ENCODE measurements around the gene NISCH.

NISCH gene

GRCh38 chr3:52447512-52448355 lies 7.7 kb upstream of the NISCH start:
- no peak for DNase-seq

GRCh38 chr3:52450489-52451236 lies 4.7 kb upstream of the NISCH start:
- DNase-seq = no peak

DNA sequence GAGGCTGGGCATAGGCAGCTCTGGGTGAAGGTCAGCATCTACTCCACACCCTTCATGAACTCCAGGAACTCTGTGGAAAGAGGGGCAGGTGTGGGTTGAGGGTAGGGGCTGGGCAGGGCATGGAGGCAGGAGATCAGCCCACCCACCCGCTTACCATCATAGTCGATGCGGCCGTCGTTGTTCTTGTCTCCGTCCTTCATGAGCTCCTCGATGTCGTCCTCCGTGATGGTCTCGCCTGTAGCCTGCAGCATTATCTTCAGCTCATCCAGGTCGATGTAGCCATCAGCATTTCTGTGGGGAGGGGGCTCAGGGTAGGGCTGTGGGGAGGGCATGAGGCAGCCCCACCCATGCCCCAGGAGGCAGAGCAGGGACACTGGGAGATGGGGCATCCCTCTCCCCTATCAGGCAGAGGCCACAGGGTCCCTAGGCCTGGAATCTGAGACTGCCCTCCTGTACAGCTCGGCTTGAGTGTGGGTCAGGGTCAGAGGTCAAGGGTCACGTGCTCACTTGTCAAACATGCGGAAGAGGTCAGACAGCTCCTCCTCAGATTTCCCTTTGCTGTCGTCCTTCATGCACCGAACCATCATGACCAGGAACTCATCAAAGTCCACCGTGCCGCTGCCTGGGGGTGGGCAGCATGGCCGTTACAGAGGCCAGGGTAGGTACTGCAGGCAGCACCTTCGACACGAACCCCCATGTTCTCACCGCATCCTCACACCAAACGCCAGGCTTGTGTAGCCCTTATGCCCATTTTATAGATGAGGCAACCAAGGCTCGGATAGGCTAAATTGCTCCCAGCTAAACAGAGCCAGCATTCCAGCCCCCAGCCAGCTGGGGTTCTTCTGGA lies 3.9 kb upstream of the NISCH start:
- no peak for DNase-seq

- no peak for DNase-seq
Measured at GRCh38 chr3:52452126-52452525, 3.3 kb upstream of the NISCH start.

DNA sequence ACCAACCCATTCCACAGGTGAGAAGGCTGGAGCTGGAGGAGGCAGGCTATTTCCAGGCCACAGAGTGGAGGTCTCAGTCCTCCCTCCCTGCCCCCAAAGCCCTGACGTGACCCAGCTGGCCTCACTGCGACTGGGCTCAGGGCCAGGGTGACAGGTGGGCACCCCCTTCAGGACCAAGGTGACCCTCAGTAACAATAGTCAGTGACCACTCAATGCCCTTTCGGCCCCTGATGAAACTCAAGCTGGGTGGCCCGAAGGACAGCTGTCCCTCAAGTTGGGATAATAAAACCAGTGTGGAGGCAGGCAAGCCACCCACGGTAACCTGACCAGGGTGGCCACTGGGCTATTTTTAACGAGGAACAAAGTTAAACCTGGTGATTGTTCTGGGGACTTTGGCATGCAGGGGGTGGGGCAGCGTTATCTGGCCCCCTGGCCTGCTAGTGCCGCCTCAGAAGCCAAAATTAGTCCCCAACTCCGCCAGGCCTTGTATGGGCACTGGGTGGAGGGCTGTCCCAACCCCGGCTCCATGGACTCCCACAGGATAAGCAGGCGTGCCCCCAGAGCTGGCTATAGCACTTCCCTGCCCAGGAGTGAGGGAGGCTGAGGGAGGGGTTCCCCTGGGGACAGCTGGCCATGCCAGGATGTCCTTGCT lies 2.7 kb upstream of the NISCH start:
- DNase-seq = no peak

GRCh38 chr3:52453496-52454249 lies 1.7 kb upstream of the NISCH start, which contains the start of gene TNNC1:
TNNC1 (minus strand) TSS chr3:52454041; CDS start chr3:52454015, 26 bp downstream.
- DNase-seq = no peak

DNA sequence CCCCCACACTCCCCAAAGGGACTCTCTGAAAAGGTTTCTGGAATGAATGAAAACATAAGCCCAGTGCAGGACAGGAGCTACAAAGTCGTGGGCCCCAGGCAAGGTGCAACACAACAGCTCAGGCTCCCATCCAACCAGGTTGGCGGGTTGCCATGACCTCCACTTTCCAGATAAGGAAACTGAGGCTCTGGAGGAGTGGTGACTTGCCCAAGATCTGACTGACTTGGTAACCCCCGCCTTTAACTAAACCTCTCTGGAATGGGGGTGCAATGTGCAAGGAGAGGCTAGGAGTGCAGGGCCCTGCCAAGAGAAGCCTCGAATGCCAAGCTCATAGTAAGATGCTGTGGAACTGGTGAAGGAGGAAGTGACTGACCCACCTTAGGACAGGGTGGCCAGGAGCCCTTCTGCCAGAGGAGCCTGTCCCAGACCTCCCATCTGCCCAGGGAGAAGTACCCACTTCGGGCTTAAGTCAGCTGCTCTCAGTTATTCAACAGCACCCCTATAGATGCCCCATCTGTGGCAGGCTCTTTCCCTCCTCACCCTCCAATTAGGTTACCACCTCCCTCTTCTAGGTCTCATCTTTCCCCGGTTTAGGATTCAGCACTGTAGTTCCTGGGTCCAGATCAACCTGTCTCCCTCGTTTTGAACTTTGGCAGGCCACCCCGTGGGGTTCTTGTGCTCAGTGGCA lies 1.0 kb upstream of the NISCH start:
- no peak for DNase-seq

DNA sequence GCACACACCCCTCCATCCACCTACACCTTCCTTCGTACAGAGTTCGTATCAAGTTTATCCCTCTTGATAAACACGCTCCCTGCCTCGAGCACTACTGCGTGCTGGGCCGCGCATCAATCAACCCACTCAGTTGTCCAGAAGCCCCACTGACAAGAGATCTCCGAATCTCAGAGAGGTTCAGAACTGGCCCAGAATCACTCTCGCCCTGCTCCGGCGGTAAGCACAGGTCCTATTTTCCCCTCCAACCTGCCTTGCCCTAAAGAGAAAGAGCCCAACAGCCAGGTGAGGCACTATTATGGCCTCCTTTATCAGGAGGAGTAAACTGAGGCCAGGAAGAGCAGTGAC lies 494 bp upstream of the NISCH start:
- no peak for DNase-seq

DNA sequence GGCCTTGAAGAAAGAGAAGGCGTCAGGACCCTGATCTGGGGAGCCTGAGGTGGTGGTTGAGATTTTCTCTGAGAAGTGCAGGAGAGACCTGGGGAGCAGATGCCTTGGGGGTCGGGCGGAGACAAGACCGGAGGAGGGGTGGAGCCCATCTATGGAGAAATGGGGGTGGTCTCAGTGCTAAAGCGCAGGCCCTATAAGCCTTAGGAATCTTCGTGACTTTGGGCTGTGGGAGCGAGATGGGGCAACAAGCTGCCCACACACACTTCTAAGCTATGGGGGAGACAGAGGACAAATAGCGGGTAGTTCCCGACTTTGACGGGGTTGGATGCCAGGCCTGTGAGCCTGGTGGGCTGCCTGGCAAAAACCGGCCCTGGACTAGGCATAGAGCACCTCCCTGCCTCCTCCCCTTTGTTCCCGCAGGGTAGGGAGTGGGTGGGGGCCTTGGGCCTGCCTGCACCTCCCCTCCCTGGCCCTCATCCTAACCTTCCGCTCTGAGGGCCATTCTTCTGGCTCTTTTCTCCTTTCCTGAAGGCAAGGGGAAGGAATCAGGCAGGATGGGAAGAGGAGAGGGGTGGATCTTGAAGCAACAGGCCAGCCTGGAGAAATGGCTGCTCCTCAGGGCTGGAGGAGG lies 880 bp downstream of the NISCH start:
- DNase-seq = no peak

- no peak for DNase-seq
Measured at GRCh38 chr3:52456800-52457183, 1.4 kb downstream of the NISCH start.

DNA sequence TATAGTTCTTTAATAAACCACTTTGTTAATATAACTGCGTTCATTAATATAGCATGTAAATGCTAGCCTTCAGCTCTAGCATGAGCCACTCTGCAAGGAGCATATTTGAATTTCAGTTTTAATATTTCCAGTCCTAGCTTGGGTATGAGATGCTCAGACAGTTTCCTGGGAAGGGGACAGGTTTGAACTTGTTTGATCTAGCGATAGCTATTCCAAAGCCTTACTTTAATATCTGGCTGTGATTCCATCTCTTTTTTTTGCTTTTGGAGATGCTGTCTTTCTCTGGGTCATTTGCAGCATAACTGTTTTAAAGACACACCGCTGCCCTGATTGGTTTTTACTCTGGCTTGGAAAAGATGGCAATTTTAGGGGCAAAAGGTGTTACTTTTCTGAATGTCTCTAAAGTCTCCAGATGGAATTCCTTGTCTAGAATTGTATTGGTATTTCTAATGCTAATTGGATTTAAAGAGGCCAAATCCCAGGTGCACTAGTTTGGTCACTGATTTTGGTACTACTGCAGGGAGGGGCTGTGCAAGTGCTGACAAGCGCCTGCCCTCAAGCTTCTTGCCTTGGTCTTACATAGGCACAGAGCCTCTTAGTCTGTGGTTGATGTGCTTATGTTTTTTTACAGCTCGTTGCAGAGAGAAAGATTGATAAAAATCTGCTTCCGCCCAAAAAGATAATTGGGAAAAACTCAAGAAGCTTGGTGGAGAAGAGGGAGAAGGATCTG lies 2.8 kb downstream of the NISCH start:
- DNase-seq = no peak

- no peak for DNase-seq
Measured at GRCh38 chr3:52458770-52459545, 3.6 kb downstream of the NISCH start.

- no peak for DNase-seq
Measured at GRCh38 chr3:52461874-52462273, 6.5 kb downstream of the NISCH start.

DNA sequence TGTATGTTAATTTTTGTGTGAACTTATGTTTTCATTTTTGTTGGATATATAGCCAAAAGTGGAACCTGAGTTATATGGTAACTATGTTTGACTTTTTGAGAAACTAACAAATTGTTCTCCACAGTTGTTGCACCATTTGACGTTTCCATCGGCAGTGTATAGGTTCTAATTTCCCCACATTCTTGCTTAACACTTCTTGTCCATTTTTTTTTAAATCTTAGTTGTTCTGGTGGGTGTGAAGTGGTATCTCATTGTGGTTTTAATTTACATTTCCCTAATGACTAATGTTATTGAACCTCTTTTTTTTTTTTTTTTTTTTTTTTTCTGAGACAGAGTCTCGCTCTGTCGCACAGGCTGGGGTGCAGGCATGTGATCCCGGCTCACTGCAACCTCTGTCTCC lies 8.0 kb downstream of the NISCH start:
- DNase-seq = no peak

GRCh38 chr3:52468336-52468735 lies 12.9 kb downstream of the NISCH start:
- DNase-seq = no peak

DNA sequence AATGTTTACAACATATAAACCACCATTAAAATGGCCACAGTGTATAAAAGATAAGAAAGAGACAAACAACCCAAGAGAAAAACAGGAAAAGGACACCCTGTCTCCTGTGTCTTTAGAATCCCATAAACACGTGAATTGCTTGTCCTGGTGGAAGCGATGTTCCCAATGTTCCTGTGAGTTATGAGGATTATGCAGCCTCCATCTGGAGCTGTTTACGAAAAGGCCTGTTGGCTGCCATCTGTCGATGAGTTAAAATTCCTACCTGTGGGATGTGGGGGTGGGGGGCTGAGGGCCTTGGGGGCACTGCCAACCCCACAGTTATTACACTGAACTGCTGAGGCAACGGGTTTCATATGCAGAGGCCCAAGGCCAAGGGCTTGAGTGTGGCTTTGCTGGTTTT lies 13.6 kb downstream of the NISCH start:
- DNase-seq = no peak

DNA sequence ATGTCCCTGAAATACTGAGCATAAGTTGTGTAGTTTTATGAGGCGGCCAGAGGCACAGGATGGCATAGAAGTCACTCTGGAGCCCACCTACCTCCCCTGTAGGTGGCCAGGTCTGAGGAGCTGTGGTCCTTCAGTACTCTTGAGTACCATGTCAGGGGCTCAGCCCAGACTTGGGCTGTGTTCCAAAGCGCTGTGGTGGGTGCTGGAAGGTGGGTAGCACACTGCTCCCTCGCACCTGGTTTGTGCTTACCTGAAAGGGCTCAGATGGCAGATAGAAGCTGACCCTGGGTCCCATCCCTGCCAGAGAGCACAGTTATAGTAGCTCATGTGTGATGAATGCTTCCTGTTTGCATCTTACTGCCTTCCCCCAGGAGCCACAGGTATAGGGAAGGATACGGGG lies 15.5 kb downstream of the NISCH start:
- DNase-seq = no peak

GRCh38 chr3:52471371-52472238 lies 16.2 kb downstream of the NISCH start:
- DNase-seq = peak; percentile 44
